ENCODE results near the gene KRTAP4-4.

GRCh38 chr17:41141361-41141760 is 19.2 kb downstream of the KRTAP4-4 start:
- TF ChIP-seq CTCF (IDR thresholded peaks at IDR 0.05) (no peak), ZFX (IDR thresholded peaks at IDR 0.05; ENCODE audit: borderline replicate concordance) (no peak)

Data from 22Rv1 (cell line).